Thyroid gland (tissue), 4 donors: ENCODE measurements around the gene SLC51B.

ENCODE experiments used
- CTCF ChIP-seq, 6 experiments: fragments of 200-600 bp in 3 of 6; fragments of 450-650 bp in 3 of 6; sonication (generic) in 3 of 6; IDR thresholded peaks; one replicate each; pipeline ENCODE4 v1.5.1; 2016 to 2019; ENCODE audit warnings: antibody characterized with exemption in 6 of 6, mild to moderate bottlenecking in 2 of 6, inconsistent platforms in 1 of 6, moderate library complexity in 1 of 6
- POLR2A ChIP-seq, 2 donors: fragments of 450-650 bp; IDR thresholded peaks; one replicate each; pipeline ENCODE4 v1.6.1; 2017; ENCODE audit warnings: antibody characterized with exemption in 2 of 2, mild to moderate bottlenecking in 2 of 2, moderate library complexity in 1 of 2

GRCh38 chr15:65100442-65100841, 55.3 kb downstream of the SLC51B start:
- TF ChIP-seq CTCF (IDR thresholded peaks at IDR 0.05) (no peak), POLR2A (IDR thresholded peaks at IDR 0.05) (no peak)
